ENCODE data around the gene PPM1G.

- TF ChIP-seq CTCF (IDR thresholded peaks at IDR 0.05; ENCODE audit: borderline replicate concordance, extremely low read depth, low read length, poor library complexity, severe bottlenecking) (no peak), EZH2 (IDR thresholded peaks at IDR 0.05; ENCODE audit: borderline replicate concordance, low read depth, low read length, severe bottlenecking) (no peak)
Measured at GRCh38 chr2:27363933-27364332, 45.5 kb downstream of the PPM1G start.

Measured in DND-41 (cell line).